Measurements from ENCODE around the gene ADPRHL1.
"Not testable (repeated sequence)": the region's sequence is repeated elsewhere in the genome, so short reads cannot be mapped to it uniquely, and the experiment has no call there.

ADPRHL1 gene

DNA sequence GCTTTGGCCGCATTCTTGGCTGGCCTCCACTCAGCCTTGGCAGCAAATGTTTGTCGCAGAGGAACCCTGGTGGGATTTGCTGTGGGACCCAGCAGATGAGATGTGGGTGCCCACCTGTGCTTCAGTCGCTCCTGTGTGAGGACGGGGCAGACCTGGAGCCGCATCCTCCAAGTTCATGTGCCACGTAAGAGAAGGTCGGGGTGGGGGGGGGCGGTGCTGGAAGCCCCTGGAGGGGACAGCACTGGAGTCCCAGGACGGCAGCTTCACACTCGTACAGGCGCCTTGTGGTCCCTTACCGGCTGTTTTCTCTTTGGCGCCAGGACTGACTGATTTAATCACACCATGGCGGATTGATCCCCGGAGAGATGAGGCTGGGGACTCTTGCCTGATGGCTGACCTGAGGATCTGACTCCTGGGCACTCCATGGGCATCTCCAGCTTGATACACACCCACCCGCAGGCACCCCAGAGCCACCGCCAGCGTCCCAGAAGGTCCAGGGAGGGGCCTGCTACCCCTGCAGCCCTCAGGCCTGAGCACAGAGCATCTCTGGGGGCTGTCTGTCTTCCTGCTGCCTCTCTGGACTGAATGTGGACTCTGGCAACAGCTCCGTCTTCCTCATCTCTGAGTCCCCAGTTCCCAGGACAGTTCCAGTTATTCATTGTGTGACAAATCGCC, 79.3 kb downstream of the ADPRHL1 start:
- Mint-ChIP-seq H3K9me3 (no peaks in the 10 kb centered on the region), H3K27ac (no peak overlapping the region), H3K4me3 (no peak overlapping the region), H3K4me1 (no peaks in the 10 kb centered on the region), H3K27me3 (peaks cover 39% of the 10 kb centered on the region)
- DNase-seq, result no peak
- ATAC-seq, result no peak

DNA sequence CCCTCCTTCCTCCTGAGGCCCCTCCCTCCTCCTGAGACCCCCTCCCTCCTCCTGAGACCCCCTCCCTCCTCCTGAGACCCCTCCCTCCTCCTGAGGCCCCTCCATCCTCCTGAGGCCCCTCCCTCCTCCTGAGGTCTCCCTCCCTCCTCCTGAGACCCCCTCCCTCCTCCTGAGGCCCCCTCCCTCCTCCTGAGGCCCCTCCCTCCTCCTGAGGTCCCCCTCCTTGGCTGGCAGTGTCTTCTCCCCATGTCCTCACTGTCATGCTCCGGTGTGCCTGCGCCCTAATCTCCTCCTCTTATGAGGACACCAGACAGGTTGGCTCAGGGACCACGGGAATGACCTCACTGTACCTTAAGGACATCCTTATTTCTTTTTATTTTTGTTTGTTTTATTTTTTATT, 81.6 kb downstream of the ADPRHL1 start:
- not testable (repeated sequence) for H3K9me3 Mint-ChIP-seq, DNase-seq, H3K4me1 Mint-ChIP-seq, H3K4me3 Mint-ChIP-seq, H3K27ac Mint-ChIP-seq, ATAC-seq
- H3K27me3 Mint-ChIP-seq, result peaks cover 25% of the 10 kb centered on the region

DNA sequence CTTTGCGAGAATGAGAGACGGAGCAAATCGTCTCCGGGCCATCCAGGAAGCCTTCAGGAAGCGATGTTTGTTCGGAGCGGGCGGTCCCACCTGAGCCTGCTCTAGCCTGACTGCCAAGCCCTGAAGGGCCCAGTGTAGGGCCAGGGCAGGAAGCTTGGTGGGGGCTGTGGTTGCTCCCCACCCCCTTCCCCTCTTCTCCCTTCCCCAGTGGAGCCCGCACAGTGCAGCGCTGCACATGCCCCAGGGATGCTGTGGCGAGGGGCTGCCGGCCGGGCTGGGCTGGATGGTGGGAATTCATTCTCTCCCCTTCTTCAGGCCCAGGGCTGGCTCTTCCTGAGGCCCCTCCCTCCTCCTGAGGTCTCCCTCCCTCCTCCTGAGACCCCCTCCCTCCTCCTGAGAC, 82.2 kb downstream of the ADPRHL1 start:
- DNase-seq (no peak), ATAC-seq (peak; percentile 26)
- Mint-ChIP-seq H3K9me3 (no peaks in the 10 kb centered on the region), H3K27me3 (peaks cover 25% of the 10 kb centered on the region), H3K27ac (no peak overlapping the region), H3K4me3 (no peak overlapping the region), H3K4me1 (no peaks in the 10 kb centered on the region)

GRCh38 chr13:113369881-113370280, 83.4 kb downstream of the ADPRHL1 start:
- DNase-seq, result no peak
- H3K27me3 Mint-ChIP-seq, result peaks cover 30% of the 10 kb centered on the region
- H3K4me1 Mint-ChIP-seq, result no peaks in the 10 kb centered on the region
- H3K9me3 Mint-ChIP-seq, result no peaks in the 10 kb centered on the region
- no peak overlapping the region for H3K27ac Mint-ChIP-seq
- no peak overlapping the region for H3K4me3 Mint-ChIP-seq
- ATAC-seq, result no peak

- DNase-seq (no peak), ATAC-seq (no peak)
- H3K27me3 Mint-ChIP-seq, result peaks cover 27% of the 10 kb centered on the region
- no peaks in the 10 kb centered on the region for H3K9me3 Mint-ChIP-seq
- no peaks in the 10 kb centered on the region for H3K4me1 Mint-ChIP-seq
- no peak overlapping the region for H3K27ac Mint-ChIP-seq
- H3K4me3 Mint-ChIP-seq, result no peak overlapping the region
Measured at GRCh38 chr13:113369189-113369588, 84.1 kb downstream of the ADPRHL1 start.

DNA sequence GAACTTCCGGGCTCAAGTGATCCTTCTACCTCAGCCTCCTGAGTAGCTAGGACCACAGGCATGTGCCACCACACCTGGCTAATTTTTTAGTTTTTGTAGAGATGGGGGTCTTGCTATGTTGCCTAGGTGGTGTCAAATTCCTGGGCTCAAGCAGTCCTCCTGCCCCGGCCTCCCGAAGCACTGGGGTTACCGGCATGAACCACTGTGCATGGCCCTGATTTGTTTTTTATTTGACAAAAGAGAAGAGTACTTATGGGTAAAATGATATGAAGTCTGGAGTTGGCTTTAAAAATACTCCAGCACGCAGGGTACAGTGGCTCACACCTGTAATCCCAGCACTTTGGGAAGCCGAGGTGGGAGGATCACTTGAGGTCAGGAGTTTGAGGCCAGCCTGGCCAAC, 84.9 kb downstream of the ADPRHL1 start:
- H3K27me3 Mint-ChIP-seq, result peaks cover 24% of the 10 kb centered on the region
- H3K4me1 Mint-ChIP-seq, result not testable (repeated sequence)

DNA sequence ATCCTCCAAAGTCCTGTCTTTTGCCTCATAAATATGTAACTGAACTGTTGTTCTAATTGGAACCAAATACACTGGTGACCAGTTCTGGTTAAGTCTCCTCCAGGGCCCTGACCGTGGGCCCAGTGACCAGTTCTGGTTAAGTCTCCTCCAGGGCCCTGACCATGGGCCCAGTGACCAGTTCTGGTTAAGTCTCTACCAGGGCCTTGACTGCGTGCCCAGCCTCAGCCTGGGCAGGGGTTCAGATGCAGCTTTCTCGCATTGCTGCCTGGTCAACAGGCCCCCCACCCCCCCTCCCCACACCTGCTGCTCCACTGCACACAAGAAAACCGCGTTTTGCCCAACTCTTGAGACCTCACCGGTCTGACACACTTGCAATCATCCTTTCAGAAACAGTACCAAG, 85.5 kb downstream of the ADPRHL1 start:
- ATAC-seq, result no peak
- no peak overlapping the region for H3K4me3 Mint-ChIP-seq
- no peaks in the 10 kb centered on the region for H3K9me3 Mint-ChIP-seq
- H3K27ac Mint-ChIP-seq, result no peak overlapping the region
- H3K4me1 Mint-ChIP-seq, result peaks cover 3% of the 10 kb centered on the region
- no peak for DNase-seq
- peaks cover 27% of the 10 kb centered on the region for H3K27me3 Mint-ChIP-seq

More for the DNA sequence above, 84.9 kb downstream of the ADPRHL1 start:
- not testable (repeated sequence) for H3K4me3 Mint-ChIP-seq, ATAC-seq, H3K27ac Mint-ChIP-seq, DNase-seq, H3K9me3 Mint-ChIP-seq

DNA sequence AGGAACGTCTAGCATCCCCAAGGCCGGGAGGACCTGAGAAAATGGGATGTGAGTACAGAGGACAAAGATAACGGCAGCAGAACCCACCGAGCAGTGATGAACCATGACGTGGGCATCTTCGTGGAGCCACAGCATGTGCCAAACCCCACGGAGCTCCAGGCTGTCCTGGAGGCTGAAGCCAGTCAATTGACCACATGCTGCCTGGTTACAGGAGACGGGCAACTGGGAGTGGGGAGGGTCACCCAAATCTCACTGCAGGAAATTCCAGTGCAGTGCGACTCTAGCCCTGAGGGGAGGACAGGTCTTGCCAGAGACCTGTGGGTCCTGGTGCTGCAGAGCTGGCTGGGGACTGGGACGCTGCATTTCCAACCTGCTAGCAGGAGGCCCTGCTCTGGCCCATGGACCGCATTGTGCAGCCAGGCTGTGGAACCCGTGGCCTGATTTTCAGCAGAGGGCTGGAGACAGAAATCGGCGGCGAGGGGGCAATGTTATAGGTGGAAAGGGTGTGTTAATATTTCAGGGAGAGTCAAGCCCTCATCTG, 86.2 kb downstream of the ADPRHL1 start:
- peaks cover 7% of the 10 kb centered on the region for H3K4me1 Mint-ChIP-seq
- ATAC-seq (no peak), DNase-seq (no peak)
- H3K9me3 Mint-ChIP-seq, result no peaks in the 10 kb centered on the region
- H3K4me3 Mint-ChIP-seq, result no peak overlapping the region
- peaks cover 34% of the 10 kb centered on the region for H3K27me3 Mint-ChIP-seq
- no peak overlapping the region for H3K27ac Mint-ChIP-seq

DNA sequence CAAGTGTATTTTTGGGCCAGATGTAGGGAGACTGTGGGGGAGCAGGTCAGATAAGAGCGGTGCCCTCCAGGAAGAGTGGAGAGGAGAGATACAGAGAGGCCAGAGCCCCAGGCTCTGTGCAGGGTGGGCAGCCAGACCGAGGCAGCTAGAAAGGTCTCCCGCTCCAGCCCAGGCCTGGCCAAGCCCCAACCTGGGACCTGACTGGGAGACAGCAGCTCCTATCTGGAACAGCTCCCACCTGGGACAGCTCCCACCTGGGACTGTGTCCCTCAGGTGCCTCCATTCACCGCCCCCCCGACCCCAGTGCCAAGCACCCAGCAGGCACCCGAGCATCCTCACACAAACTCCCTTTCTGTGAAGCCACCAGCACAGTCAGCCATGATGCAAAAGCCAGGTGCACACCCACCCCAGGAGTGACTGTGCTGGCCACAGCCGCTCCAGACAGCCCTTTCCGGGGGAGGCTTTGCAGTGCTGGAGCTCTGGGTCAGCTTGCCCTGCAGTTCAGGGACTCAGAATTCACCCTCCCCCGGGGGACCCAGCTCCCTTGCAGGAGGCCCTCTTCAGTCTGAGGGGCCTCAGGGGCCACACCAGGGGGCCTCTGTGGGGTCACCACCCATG, 87.2 kb downstream of the ADPRHL1 start:
- H3K4me1 Mint-ChIP-seq, result peaks cover 7% of the 10 kb centered on the region
- no peak overlapping the region for H3K4me3 Mint-ChIP-seq
- H3K27ac Mint-ChIP-seq, result peak overlapping the region in 1 of 2 donors; percentile 28
- peaks cover 36% of the 10 kb centered on the region for H3K27me3 Mint-ChIP-seq
- DNase-seq (no peak), ATAC-seq (peak; percentile 14)
- H3K9me3 Mint-ChIP-seq, result no peaks in the 10 kb centered on the region

DNA sequence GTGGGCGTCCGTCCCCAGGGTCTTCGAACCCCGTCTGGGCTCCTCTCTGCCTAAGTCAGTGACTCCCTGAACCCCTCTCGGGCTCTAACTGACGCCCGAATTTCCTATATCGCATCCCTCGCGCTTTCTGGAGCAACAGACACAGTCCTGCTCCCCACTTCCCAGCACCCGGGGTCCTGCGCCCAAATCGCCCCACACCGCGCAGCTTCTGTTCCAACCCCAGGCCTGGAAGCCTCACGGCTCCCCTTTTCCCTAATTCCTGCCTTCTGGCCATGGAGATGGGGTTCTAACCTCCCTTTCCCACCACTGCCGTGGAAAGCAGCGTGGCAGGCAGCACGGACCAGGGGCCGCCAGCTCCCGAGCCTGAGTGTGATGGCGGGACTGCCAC, 87.7 kb downstream of the ADPRHL1 start:
- ATAC-seq, result no peak
- DNase-seq, result no peak
- Mint-ChIP-seq H3K27me3 (peaks cover 37% of the 10 kb centered on the region), H3K4me3 (peak overlapping the region; percentile 35 to 36), H3K27ac (peak overlapping the region in 1 of 2 donors; percentile 28), H3K4me1 (peaks cover 7% of the 10 kb centered on the region), H3K9me3 (no peaks in the 10 kb centered on the region)

DNA sequence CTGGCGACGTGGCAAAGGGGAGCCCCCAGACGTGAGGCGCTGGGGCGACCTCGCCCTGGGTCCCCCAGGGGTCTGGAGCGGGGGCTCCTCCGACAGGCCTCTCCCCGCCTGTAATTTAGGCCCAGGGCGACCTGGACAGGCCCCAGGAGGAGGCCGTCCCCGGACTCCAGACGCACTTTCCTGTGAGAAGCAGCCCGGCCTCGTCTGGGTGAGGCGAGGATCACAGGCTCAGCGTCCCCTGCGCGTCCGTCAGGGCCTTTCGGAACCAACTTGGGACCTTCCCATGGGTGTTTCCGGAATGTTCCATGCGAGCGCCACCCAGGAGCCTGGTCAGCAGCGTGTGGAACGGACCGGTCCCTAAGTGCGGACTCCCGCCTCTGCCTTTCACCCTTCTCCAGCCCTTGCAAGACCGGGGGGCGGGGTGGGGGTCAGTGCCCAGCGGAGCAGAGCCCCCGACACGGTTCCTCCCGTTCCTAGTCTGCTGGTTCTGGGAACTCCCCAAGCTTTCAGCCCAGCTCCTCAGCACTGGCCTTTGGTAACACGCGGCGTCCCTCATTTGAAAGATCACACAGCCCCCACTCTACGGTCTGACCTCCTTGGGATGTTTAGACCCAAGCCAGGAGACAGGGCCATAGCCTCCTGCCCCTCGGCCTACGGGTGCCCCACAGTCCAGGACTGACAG, 88.2 kb downstream of the ADPRHL1 start:
- Mint-ChIP-seq H3K27ac (no peak overlapping the region), H3K27me3 (peaks cover 42% of the 10 kb centered on the region), H3K4me3 (peak overlapping the region; percentile 35 to 46), H3K9me3 (no peaks in the 10 kb centered on the region), H3K4me1 (peaks cover 7% of the 10 kb centered on the region)
- no peak for ATAC-seq
- DNase-seq, result no peak

- peaks cover 7% of the 10 kb centered on the region for H3K4me1 Mint-ChIP-seq
- peaks cover 49% of the 10 kb centered on the region for H3K27me3 Mint-ChIP-seq
- no peak overlapping the region for H3K27ac Mint-ChIP-seq
- no peak for ATAC-seq
- H3K9me3 Mint-ChIP-seq, result no peaks in the 10 kb centered on the region
- no peak for DNase-seq
- peak overlapping the region; percentile 29 to 46 for H3K4me3 Mint-ChIP-seq
Measured at GRCh38 chr13:113364311-113364889, 88.9 kb downstream of the ADPRHL1 start.

DNA sequence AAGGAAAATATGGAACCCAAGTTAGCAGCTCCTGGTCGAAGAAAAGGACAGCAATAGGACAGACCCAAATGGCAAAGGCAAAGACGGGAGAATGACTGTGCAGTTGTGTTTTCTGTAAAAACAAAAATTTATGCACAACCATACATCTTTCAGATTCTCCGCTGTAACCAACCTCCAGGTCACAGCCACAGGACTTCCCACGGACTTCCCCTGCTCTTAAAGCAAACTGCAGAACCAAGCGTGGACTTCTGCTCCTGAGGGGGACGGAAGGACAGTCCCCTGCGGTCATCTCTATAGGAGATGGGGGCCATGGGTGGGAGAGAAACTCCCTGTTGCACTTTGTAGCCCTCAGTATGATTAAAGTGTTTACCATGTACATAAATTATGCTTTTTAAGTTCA, 91.9 kb downstream of the ADPRHL1 start:
- Mint-ChIP-seq H3K9me3 (no peaks in the 10 kb centered on the region), H3K4me1 (peaks cover 7% of the 10 kb centered on the region), H3K27ac (no peak overlapping the region), H3K27me3 (peaks cover 47% of the 10 kb centered on the region), H3K4me3 (no peak overlapping the region)
- ATAC-seq (peak; percentile 45), DNase-seq (no peak)

GRCh38 chr13:113360446-113360845, 92.8 kb downstream of the ADPRHL1 start:
- Mint-ChIP-seq H3K9me3 (no peaks in the 10 kb centered on the region), H3K27me3 (peaks cover 37% of the 10 kb centered on the region)
- no peak for ATAC-seq

GRCh38 chr13:113359571-113359970, 93.7 kb downstream of the ADPRHL1 start:
- peaks cover 29% of the 10 kb centered on the region for H3K27me3 Mint-ChIP-seq
- H3K9me3 Mint-ChIP-seq, result no peaks in the 10 kb centered on the region
- H3K4me1 Mint-ChIP-seq, result peaks cover 7% of the 10 kb centered on the region
- H3K4me3 Mint-ChIP-seq, result no peak overlapping the region
- ATAC-seq (no peak), DNase-seq (no peak)
- H3K27ac Mint-ChIP-seq, result no peak overlapping the region

More at GRCh38 chr13:113360446-113360845, 92.8 kb downstream of the ADPRHL1 start:
- Mint-ChIP-seq H3K4me1 (peaks cover 7% of the 10 kb centered on the region), H3K27ac (no peak overlapping the region), H3K4me3 (no peak overlapping the region)
- no peak for DNase-seq

Measured in stimulated activated naive CD8-positive, alpha-beta T cell treated with anti-CD3 and anti-CD28 coated beads, Interleukin-15, amount 100 ng/mL, for 72 hours (primary cell).